ENCODE results near the gene SNRNP35. TPM values are rescaled to one million over a fixed set of nuclear protein-coding genes. Genes with fewer than 3 reads are reported as not detected.
A peak's percentile ranks its signal among the peaks of the same experiment; 100 is the strongest.

The SNRNP35 gene
- total and polyA plus RNA-seq, 2 of the 8 experiments (the other 6 are each of a cell fraction or from before 2014, with no cell fraction given), result 8.0 to 16.9 TPM

DNA sequence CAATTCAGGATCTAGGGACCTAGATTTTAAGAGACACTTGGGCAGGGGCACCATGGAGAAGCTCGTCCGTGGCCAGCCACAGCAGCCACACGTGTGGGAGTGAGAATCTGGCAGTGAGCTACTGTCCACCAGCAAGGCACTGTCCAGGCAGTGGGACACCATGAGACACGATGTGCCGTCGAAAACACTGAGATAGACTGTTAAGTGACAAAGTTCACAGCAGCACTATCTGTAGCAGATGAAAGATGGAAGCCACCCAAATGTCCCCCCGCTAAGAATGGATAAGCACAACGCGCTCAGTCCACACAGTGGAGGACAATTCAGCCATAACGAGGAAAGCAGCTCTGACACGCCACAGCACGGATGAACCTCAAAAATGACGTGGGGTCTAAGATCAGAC lies 55.9 kb downstream of the SNRNP35 start:
- H3K27ac ChIP-seq (ENCODE audit: low read depth, low read length), result peak overlapping the region; percentile 45; the same call in 1 of the 2 replicates
- H3K4me3 ChIP-seq (ENCODE audit: extremely low read depth in 1 of 4, insufficient read depth in 2 of 4, low read depth in 3 of 4, low read length in 4 of 4), result no peak overlapping the region
- no peak overlapping the region for H3K4ac ChIP-seq (replicated peaks; ENCODE audit: insufficient read length, low read depth, low read length)
- no peak overlapping the region for H2BK15ac ChIP-seq (ENCODE audit: low read length)
- H3K9me3 ChIP-seq (ENCODE audit: insufficient read depth in 2 of 2, low read depth in 1 of 2, low read length in 1 of 2), result no peaks in the 10 kb centered on the region
- H2BK120ac ChIP-seq (replicated peaks; ENCODE audit: low read depth, low read length), result no peak overlapping the region
- H3K9ac ChIP-seq (replicated peaks in 1 of 4; ENCODE audit: extremely low read depth in 1 of 4, low read depth in 3 of 4, low read length in 3 of 4), result peak overlapping the region in 1 of 4 experiments; percentile 19; a peak in 1 of 7 replicates
- H3K23me2 ChIP-seq (ENCODE audit: low read depth, low read length), result peaks cover 26% of the 10 kb centered on the region; the same call in 1 of the 2 replicates
- H4K91ac ChIP-seq (replicated peaks; ENCODE audit: insufficient read length, low read length), result peak overlapping the region; percentile 57
- H2AFZ ChIP-seq (ENCODE audit: low read length), result no peak overlapping the region
- H3K4me2 ChIP-seq (ENCODE audit: insufficient read depth in 1 of 2, low read depth in 2 of 2, low read length in 2 of 2), result no peak overlapping the region
- H3K4me1 ChIP-seq (replicated peaks in 1 of 4; ENCODE audit: control insufficient read depth in 3 of 4, insufficient read depth in 4 of 4, low read length in 3 of 4), result 0 out of 7 replicates have a peak, but pooled peaks cover 0 to 2% (median 0%) of the 10 kb centered on the region in 4 experiments
- no peaks in the 10 kb centered on the region for H3K27me3 ChIP-seq (replicated peaks in 1 of 4; ENCODE audit: control insufficient read depth in 3 of 4, extremely low read depth in 1 of 4, insufficient read depth in 3 of 4, low read length in 3 of 4)
- 94% methylated on average over 13 of the region's 13 CpGs; no CpG with 5 or more reads in 1 of the 2 experiments for WGBS, 2 experiments (ENCODE audit: extremely low coverage in 1 of 2, insufficient coverage in 1 of 2, insufficient read length in 1 of 2, insufficient replicate concordance in 2 of 2, low coverage in 1 of 2, low lambda C conversion rate in 2 of 2, missing lambda C conversion rate in 1 of 2)
- H2BK20ac ChIP-seq (ENCODE audit: low read length), result no peak overlapping the region; the same call in 1 of the 2 replicates
- no peak overlapping the region for H4K8ac ChIP-seq (ENCODE audit: extremely low read depth, insufficient read depth, low read length)
- H3K79me2 ChIP-seq (ENCODE audit: control insufficient read depth in 1 of 2, insufficient read depth in 2 of 2, low read length in 2 of 2), result no peaks in the 10 kb centered on the region
- no peak overlapping the region for H3K56ac ChIP-seq (replicated peaks; ENCODE audit: insufficient read length, low read depth, low read length)
- H3K79me1 ChIP-seq (ENCODE audit: low read depth, low read length), result peaks cover 4% of the 10 kb centered on the region; the same call in 1 of the 2 replicates
- peaks cover 0 to 7% of the 10 kb centered on the region in 2 experiments for H4K20me1 ChIP-seq (replicated peaks in 1 of 2; ENCODE audit: control insufficient read depth in 1 of 2, insufficient read depth in 2 of 2, low read length in 2 of 2)
- H3K23ac ChIP-seq (ENCODE audit: insufficient read length), result no peak overlapping the region
- POLR2A ChIA-PET (ENCODE audit: partially characterized antibody), result interaction anchor here (0.8 to 1.9 kb wide), 6 partner anchors 12 to 37 kb away, joined by 3 to 8 read pairs (median 4); partner anchors contain the start of gene RILPL1
- peak overlapping the region; percentile 84; the same call in 1 of the 2 replicates for H2BK12ac ChIP-seq (ENCODE audit: low read depth, low read length)
- H3K18ac ChIP-seq (ENCODE audit: extremely low read depth, low read length), result peak overlapping the region; percentile 60; the same call in 1 of the 2 replicates
- CTCF ChIA-PET (ENCODE audit: partially characterized antibody), result interaction anchor here (1.0 kb wide), 2 partner anchors 19 to 66 kb away, joined by 3 to 4 read pairs; no protein-coding TSS in a partner anchor
- H2AK5ac ChIP-seq (ENCODE audit: low read depth, low read length), result 0 out of 2 replicates have a peak overlapping the region, but pooled peaks have one; percentile 2
- no peak overlapping the region for H3K14ac ChIP-seq (ENCODE audit: insufficient read length)
- H4K5ac ChIP-seq (ENCODE audit: insufficient read length, low read depth, low read length), result no peak overlapping the region
- H3K36me3 ChIP-seq (ENCODE audit: control insufficient read depth in 2 of 4, insufficient read depth in 4 of 4, low read length in 3 of 4), result peaks cover 5 to 29% (median 12%) of the 10 kb centered on the region in 4 experiments; a peak in 7 of 8 replicates
- DNase-seq (ENCODE audit: low read depth in 1 of 2, low spot score in 2 of 2) (no peak), FAIRE-seq (no peak)
- peak overlapping the region; percentile 100; the same call in 1 of the 2 replicates for H2BK5ac ChIP-seq (ENCODE audit: low read depth, low read length)
- TF ChIP-seq NANOG (IDR thresholded peaks at IDR 0.05; ENCODE audit: insufficient read depth, low read depth, low read length, poor library complexity, severe bottlenecking) (no peak), EZH2 (IDR thresholded peaks at IDR 0.05; ENCODE audit: low read depth, low read length, severe bottlenecking) (no peak), RBBP5 (IDR thresholded peaks at IDR 0.05; ENCODE audit: borderline replicate concordance, low read depth, low read length) (no peak)
- TF ChIP-seq, protein P1, sequence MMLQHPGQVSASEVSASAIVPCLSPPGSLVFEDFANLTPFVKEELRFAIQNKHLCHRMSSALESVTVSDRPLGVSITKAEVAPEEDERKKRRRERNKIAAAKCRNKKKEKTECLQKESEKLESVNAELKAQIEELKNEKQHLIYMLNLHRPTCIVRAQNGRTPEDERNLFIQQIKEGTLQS (IDR thresholded peaks at IDR 0.05; ENCODE audit: insufficient read depth, low read depth, low read length), result no peak

Measured in H1 (cell line).